CMK (cell line): Measurements from ENCODE around the gene THAP4.
"Not testable (repeated sequence)": the region's sequence is repeated elsewhere in the genome, so short reads cannot be mapped to it uniquely, and the experiment has no call there.

Experiments used
- DNase-seq: peaks from one replicate; pipeline ENCODE4 v3.0.0-alpha.2; 2010; ENCODE audit warnings: low read depth

The THAP4 gene

DNA sequence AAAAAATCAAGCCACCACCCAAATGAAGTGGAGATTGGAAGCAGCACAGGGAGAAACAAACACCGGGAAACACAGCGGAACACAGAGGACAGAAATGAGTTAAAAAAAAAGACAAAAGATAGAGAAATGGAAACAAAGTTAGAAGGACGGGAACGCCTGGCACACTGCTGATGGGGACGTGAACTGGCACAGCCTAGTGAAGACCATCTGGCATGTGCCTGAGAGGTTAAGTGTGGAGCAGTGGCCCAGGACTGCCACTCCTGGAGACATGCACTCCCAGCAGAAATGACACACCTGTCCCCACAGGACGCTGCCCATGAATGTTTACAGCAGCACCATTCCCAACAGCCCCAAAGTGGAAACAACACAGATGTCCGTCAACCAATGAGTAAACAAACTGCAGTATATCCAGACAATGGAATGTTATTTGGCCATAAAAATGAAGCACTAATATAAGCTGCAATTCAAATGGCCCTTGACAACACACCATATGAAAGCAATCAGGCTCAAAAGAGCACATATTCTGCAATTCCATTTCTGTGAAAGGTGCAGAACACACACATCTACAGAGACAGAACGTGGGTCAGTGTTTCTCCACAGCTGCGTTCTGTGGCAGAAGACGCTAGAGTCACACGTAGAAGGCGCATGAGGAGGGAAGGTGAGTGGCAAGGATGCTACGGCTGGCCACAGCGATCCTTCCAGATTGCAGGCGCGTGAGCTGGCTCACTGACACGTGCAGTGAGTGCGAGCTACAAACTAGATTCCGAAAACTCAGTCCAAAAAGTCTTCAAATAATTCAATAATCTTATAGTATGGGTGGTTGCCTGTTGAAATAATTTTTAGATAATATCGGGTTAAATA, 24.6 kb downstream of the THAP4 start:
- no peak for DNase-seq

DNA sequence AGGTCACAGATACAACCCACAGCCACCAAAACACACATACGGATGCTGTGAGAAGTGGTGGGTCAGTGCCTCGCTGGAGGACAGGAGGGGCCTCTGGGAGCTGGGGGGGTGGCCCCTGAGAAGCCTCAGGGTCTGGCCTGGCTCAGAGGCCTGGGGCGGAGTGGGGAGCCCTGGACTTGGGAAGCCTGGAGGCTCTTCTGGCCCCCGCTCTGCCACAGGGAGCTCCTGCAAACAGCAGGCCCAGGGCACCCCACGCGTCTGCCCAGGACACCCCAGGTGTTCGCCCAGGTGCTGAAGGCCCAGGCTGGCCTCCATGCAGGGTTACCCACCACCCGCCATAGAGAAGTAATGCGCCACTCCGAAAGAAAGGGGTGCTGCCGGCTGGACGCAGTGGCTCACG, 25.9 kb downstream of the THAP4 start:
- no peak for DNase-seq

DNA sequence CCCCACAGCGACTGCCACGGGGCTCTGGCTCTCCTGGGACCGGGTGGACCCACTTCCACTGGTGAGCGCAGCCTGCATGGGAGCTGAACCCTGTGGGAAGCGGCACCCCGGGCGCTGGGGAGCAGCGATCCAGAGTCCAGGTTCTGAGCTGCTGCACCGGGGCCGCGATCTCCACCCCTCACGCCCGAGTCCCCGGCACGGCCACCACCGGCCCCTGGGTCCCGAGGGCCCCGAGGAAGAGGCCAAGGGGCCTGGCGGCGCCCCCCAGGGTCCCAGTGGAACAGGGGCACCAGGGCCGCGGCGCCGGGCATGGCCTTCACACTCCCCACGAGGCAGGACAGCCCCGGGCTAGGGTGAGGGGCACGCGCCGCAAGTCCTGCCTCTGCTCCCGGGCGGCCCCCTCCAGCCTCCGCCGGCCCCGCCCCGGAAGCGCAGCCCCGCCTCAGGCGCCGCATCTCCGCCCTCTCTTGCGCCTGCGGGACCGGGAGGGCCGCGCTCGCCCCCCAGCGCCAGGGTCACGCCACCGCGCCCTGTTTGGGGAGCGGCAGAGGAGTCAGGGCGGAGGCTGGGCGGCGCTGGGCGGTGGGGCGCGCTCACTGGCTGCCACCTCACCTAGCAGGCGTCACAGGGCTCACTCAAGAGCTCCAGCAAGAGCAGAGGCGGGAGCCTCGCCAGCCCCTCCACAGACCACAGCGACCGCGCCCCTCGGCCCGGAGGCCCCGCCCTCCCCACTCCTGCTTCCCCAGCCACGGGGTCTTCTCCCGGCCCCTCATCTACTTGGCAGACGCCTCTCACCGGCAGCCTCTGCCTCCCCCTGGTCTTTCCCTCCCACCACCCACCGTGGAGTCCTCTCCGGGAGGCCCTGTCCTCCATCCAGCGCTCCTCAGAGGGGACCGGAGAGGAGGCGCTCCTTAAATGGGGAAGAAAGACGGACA, 26.8 kb downstream of the THAP4 start:
- DNase-seq, result peak; percentile 75

DNA sequence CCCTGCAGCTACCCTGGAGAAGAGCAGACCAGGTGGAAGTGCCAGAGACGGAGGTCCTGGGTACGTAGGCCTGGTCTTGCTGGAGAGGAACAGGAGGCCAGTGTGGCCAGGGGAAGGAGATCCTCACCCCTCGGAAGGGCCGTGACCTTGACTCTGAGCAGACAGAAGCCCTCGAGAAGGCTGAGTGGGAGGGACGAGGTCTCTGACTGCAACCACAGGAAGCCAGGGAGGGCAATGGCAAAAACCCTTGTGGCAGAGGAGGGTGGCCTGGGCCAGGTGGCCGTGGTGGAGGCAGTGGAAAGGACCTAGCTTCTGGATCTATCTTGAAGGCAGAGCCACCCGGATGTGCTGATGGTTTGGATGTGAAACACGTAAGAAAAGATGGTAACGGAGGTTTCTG, 28.1 kb downstream of the THAP4 start:
- DNase-seq, result peak; percentile 47

DNA sequence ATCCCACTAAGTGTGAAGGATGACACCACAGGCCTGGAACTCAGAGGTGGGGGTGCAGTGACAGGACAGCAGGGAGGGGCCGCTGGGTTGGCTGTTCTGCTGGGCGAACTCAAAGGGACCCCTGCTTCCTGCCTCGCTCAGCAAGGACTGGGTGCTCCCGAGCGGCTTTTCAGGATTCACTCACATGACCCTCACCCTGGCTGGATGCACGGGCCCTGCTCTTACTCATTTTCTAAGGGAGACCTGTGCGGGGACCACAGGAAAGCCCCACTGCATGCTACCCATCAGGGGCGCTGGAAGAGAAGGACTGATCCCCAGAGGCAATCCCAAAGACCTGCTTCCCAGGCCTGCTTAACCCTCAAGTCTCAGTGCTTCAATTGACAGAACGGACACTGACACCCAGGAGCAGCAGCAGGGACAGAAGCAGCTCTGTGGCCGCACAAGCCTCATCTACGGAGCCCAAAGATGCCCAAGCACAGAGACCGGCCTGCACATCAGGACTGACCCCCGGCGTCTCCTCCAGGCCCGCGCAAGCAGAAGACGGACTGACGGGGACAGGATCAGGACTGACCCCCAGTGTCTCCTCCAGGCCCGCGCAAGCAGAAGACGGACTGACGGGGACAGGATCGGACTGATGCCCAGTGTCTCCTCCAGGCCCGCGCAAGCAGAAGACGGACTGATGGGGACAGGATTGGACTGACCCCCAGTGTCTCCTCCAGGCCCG, 29.6 kb downstream of the THAP4 start:
- DNase-seq, result no peak

DNA sequence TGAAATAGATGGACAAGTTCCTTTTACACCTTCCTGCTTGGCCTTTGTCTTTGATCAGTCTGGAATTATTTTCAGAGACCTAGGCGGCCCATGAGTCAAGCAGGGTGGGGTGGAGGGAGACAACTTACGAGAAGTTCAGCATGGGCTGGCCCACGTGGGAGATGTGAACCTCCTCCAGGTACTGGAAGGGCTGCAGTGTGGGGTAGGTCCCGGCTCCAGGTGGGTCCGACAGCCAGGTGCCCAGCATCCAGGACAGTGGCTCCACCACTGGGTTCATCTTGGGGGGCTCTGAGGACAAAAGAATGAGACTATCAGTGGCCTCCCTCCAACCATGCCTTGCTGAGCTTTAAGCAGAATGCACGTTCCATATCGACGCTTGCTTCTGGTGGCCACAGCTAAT, 30.8 kb downstream of the THAP4 start:
- no peak for DNase-seq

DNA sequence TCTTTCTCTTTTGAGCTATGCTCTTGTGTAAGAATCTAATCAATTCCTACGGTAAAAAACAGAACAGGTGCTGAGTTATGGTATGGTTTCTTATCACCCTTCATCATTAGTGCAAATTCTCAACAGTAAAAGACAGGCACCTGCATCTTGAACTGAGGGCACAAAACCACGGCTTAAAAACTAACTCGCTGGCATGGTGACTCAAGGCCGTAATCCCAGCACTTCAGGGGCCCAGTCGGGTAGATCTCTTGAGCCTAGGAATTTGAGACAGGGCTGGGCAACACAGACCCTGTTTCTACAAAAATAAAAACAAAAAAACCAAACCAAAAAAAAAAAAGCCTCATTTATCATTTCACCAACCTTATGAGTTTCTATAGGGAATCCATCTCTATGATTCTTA, 33.3 kb downstream of the THAP4 start:
- DNase-seq, result no peak

DNA sequence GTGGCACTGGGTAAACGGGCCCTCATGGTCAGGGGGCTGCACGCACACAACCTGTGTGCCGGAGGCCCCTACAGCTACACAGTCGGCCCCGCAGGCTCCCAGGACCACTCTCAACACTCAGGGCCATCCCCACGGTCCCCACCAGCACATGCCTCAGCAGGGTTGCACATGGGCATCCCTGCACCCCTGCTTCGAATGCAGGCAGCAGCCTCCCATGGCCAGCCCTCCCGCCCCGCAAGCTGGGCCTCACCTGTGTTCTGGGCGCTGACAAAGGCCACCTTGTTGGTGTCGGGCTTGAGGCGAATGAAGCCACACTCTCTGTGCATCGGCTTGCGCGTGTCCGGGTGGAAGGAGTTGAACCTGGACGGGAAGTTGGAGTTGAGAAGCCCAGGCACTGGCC, 34.2 kb downstream of the THAP4 start:
- DNase-seq, result no peak

DNA sequence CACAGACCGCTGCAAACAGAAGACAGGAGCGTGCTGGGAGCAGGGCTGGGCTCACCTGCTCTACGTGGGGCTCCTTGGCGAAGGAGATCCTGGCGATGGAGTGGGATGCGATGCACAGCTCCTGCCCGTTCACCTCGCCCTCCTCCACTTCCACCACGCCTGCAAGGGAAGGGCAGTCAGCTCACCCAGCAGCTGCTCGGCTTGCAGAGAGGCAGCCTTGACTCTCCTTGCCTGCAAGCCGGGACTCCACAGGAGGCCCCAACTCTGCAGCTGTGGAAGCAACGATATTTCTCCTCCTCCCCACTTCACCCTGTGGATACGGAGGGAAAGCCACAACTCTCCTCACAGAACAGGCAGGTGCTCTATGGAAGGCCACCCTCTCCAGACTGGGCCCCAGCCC, 35.1 kb downstream of the THAP4 start:
- no peak for DNase-seq

DNA sequence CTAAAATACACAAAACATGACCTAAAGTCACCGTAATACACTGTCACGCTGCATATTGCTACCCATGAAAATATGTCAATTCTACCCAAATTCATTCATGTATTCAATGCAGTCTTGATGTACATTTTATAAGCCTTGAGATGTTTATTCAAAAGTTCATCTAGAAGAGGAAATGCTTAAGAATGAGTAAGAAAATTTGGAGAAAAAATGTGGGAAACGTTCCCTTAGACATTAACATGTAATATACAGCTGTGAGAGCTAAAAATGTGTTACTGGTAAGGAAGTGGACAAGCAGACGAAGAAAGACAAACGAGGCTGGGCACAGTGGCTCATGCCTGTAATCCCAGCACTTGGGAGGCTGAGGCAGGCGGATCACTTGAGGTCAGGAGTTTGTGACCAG, 37.3 kb downstream of the THAP4 start:
- no peak for DNase-seq

DNA sequence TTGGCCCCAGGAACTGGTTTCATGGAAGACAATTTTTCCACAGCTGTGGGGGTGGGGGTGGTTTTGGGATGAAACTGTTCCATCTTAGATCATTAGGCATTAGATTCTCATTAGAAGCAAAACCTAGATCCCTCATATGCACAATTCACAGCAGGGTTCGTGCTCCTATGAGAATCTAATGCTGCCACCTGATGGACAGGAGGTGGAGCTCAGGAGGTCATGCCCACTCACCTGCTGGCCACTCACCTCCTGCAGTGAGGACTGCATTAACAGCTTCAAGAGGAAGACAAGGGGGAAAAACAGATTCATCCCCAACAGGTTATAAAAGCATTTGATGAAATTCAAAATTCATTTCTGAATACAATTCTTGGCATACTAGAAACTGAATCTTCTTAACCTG, 38.5 kb downstream of the THAP4 start:
- no peak for DNase-seq

DNA sequence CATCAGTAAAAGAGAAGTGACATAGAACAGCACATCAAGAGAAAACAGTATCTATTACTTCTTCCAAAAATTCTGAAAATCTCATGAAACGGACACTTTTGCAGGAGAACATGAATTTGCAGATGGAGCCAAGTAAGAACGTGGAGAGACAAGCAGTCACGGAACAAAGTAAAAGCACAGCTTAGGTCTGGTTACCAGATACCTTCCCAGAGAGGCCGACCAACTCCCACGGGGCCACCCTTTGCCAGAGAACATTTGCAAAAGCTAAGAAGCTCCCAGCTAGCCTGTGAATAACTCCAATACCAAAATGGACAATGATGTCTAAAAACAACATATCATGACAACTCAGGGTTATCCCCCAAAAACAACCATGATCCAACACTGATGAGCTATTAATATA, 38.9 kb downstream of the THAP4 start:
- no peak for DNase-seq

DNA sequence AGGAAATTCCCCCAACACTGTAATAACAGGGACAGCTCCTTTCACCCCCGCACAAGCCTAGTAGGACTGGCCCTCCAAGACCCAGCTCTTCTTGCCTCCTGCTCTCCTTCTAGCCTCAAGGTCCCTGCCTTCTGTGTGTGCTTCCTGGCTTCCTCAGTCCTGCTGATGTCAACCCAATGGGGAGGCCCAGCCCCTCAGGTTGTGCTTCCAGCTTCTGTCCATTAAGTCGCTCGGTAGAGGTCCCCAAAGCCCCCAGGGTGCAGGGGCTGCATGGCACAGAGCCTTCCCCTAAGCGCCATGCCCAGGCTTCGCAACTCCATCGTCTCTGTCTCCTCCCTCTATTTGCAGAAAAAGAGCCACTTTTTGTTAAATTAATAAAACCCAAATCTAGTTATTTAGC, 39.4 kb downstream of the THAP4 start:
- no peak for DNase-seq

DNA sequence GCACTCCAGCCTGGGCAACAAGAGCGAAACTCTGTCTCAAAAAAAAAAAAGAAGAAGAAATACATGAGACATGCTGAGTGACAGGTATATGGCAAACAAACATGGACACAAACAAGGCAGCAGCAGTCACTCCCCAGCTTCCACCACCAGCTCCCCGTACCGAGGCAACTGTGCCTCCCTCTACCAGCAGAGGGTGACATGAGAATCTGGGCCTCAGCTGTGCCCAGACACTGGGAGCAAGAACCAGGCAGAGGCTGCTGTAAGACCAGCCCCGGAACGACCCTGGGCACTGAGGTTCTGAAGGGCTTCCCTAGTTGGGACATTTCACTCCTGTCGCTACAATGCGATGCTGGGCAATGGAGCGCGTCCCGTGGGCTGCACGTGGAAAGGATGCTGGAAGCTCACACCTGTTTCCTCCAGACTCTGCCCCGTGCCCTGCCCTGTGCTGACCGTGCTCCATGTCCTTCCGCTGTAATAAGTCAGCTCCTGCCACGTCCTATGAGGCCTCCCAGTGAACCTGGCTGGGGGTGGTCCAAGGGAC, 41.3 kb downstream of the THAP4 start:
- DNase-seq, result no peak

DNA sequence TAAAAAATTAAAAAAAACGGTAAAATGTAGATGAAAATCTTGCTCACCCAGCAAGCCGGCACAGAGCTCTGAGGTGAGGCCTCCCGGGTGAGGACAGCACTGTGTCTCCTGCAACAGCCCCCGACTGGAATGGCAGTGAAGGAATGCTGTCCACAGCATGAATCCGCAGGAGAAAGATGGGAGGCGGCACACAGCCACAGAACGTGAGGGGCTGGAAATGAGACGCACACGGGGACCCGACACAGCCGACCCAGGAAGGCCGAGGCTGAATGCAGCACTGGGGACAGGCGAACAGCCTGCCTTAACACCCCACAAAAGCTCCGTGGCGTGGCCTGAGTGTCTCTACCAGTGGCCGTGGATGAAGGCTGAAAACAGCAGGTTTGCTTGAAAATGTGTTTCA, 43.7 kb downstream of the THAP4 start:
- no peak for DNase-seq

DNA sequence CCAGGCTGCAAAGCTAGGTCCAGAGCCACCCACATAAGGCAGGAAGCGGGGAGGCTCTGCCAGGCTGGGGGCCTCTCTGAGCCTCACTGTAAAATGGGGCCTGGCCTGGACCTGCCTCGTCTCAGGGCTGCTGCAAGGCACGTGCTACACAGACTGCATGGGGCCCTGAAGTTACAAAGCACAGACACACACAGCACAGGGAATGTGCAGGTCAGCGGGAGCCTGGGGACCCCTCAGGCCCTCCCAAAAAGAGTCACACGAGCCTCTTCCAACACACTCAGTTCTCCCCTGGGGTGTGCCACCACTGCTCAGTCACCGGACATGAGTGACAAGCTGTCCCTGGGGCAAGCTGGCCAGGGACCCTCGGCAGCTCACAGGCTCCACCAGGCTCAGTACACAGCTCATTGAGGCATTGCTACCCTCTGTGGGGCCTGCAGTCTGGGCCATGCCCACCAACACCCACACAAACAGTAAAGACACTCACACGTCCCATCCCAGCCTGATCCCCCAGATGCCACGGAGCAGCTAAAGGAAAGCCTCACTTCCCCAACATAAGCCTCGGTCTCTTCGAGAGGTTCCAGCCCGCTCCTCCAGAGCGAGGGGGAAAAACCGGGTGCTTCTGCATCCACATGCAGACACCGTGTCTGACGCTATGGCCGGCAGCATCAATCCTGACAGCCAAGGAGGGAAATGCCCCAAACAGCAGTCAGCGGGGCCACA, 44.7 kb downstream of the THAP4 start:
- no peak for DNase-seq

DNA sequence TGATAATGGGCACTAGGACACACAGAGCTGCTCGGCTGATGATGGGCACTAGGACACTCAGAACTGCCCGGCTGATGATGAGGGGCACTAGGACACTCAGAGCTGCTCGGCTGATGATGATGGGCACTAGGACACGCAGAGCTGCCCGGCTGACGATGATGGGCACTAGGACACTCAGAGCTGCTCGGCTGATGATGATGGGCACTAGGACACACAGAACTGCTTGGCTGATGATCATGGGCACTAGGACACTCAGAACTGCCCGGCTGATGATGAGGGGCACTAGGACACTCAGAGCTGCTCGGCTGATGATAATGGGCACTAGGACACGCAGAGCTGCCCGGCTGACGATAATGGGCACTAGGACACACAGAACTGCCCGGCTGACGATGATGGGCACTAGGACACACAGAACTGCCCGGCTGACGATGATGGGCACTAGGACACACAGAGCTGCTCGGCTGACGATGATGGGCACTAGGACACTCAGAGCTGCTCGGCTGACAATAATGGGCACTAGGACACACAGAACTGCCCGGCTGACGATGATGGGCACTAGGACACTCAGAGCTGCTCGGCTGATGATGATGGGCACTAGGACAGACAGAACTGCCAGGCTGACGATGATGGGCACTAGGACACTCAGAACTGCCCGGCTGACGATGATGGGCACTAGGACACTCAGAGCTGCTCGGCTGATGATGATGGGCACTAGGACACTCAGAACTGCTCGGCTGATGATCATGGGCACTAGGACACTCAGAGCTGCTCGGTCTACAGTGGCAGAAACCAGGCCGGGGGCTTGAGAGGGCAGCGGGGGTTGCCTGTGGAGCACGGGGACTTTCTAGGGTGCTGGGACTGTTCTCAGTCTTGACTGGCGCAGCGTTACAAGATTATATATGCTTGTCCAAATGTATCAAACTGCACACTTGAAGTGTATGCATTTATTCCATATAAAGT, 46.2 kb downstream of the THAP4 start:
- not testable (repeated sequence) for DNase-seq

DNA sequence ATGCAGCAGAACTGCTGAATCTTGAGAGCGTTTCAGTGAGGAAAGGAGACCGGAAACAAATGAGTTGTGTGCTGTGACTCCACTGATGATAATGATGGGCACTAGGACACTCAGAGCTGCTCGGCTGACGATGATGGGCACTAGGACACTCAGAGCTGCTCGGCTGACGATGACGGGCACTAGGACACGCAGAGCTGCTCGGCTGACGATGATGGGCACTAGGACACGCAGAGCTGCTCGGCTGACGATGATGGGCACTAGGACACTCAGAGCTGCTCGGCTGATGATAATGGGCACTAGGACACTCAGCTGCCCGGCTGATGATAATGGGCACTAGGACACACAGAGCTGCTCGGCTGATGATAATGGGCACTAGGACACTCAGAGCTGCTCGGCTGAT, 47.1 kb downstream of the THAP4 start:
- not testable (repeated sequence) for DNase-seq

DNA sequence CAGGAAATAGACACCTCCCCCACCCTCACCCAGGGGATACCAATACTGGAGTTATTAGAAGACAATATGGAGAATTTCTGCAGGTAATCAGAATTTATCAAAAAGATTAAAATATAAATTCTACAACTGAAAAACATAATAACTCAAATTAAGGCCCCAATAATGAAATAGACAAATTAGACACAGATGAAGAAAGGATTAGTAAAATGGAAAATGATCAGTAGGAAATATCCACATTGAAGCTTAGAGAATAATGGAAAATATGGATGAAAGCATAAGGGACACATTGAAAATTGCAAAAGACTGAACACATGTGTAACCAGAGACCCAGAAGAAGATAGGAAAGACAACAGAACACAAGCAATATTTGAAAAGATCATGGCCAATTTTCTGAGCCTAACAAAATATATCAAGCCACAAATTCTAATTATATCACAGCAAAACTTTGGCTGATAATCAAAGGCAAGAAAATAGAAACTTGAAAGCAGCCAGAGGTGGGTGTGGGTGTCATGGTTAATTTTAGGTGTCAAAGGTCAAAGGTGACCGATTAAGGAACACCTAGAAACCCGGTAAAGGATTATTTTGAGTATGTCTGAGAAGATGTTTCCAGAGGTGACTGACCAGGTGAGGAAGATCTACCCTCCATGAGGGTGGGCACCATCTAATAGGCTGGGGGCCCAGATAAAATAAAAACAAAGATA, 50.2 kb downstream of the THAP4 start:
- DNase-seq, result no peak

DNA sequence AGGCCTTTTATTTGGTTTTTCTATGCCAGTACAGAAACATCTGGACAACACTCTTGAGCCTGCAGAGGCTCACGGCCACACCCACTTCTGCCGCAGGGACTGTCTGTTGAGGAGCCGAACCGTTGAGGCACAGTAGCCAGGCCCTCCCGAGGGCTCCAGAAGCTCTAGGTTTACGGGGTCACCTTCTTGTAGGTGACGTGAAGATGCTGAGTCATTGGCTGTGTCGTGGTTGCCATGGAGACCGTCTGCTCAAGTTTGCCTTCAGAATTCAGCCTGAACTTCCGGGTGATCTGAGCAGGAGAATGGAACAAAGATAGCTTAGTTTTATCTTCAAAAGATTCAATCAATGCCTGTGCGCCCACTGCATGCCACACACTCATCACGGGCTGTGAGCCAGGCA, 52.5 kb downstream of the THAP4 start:
- no peak for DNase-seq
